Measurements from ENCODE around the gene HTR3B.

GRCh38 chr11:113895367-113896155 lies 9.0 kb upstream of the HTR3B start:
- TF ChIP-seq CTCF (IDR thresholded peaks at IDR 0.05) (no peak), POLR2A (IDR thresholded peaks at IDR 0.05) (no peak)
